RWPE2 (cell line): Measurements from ENCODE around the gene CCDC149.

ENCODE experiments used
- ATAC-seq: fragments of 200-7000 bp; cut with Tn5 transposase; 3 replicates; pipeline ENCODE4 v1.9.1; 2021; ENCODE audit warnings: low read depth
- DNase-seq: peaks from one replicate; pipeline ENCODE4 v3.0.0-alpha.2; 2020; ENCODE audit warnings: low spot score
- H3K27ac ChIP-seq: fragments of 450-650 bp; 2 replicates; pipeline ENCODE4 v1.5.1; 2017; ENCODE audit warnings: mild to moderate bottlenecking; ENCODE audit not compliant: poor library complexity, severe bottlenecking
- H3K27me3 ChIP-seq: fragments of 250-450 bp; sonication (Bioruptor Pico); 2 replicates; pipeline ENCODE4 v1.5.1; 2021; ENCODE audit warnings: mild to moderate bottlenecking, moderate library complexity; ENCODE audit not compliant: insufficient read depth, poor library complexity, severe bottlenecking
- H3K36me3 ChIP-seq: fragments of 250-450 bp; sonication (Bioruptor Pico); 2 replicates; pipeline ENCODE4 v1.5.1; 2020; ENCODE audit warnings: low read depth, mild to moderate bottlenecking, moderate library complexity
- H3K4me1 ChIP-seq: fragments of 250-450 bp; sonication (Bioruptor Pico); 2 replicates; pipeline ENCODE4 v1.5.1; 2021; ENCODE audit warnings: mild to moderate bottlenecking, moderate library complexity; ENCODE audit not compliant: insufficient read depth, poor library complexity, severe bottlenecking
- H3K4me3 ChIP-seq: fragments of 250-450 bp; sonication (Bioruptor Pico); 2 replicates; pipeline ENCODE4 v1.5.1; 2021; ENCODE audit warnings: mild to moderate bottlenecking, moderate library complexity; ENCODE audit not compliant: severe bottlenecking
- H3K9me3 ChIP-seq: fragments of 250-450 bp; sonication (Bioruptor Pico); 2 replicates; pipeline ENCODE4 v1.5.1; 2021; ENCODE audit warnings: mild to moderate bottlenecking, moderate library complexity; ENCODE audit not compliant: severe bottlenecking
- TF ChIP-seq, protein P1 (sequence below): fragments of 450-650 bp; IDR thresholded peaks from one replicate; pipeline ENCODE4 v1.5.1; 2017; ENCODE audit warnings: mild to moderate bottlenecking, moderate library complexity; ENCODE audit not compliant: poor library complexity, severe bottlenecking

CCDC149 gene

DNA sequence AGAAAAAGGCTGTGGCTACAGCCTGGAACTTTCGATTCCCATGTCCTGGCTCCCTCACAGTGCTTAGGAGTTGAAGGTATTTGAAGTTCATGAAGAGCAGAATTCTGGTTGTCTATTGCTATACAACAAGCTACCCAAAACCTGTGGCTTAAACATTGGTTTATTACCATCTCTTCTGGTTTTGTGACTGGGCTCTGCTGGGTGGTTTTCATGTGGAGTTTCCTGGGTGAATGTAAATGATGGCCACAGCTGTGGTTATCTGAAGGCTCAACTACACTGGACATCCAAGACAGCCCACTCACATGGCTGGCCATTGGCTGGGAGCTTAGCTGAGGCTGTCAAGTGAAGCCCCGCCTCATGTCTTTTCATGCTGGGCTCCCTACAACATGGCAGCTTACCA lies 7.2 kb upstream of the CCDC149 start:
- TF ChIP-seq, protein P1, sequence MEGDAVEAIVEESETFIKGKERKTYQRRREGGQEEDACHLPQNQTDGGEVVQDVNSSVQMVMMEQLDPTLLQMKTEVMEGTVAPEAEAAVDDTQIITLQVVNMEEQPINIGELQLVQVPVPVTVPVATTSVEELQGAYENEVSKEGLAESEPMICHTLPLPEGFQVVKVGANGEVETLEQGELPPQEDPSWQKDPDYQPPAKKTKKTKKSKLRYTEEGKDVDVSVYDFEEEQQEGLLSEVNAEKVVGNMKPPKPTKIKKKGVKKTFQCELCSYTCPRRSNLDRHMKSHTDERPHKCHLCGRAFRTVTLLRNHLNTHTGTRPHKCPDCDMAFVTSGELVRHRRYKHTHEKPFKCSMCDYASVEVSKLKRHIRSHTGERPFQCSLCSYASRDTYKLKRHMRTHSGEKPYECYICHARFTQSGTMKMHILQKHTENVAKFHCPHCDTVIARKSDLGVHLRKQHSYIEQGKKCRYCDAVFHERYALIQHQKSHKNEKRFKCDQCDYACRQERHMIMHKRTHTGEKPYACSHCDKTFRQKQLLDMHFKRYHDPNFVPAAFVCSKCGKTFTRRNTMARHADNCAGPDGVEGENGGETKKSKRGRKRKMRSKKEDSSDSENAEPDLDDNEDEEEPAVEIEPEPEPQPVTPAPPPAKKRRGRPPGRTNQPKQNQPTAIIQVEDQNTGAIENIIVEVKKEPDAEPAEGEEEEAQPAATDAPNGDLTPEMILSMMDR = no peak
- Histone ChIP-seq H3K4me1 (no peaks in the 10 kb centered on the region), H3K9me3 (no peaks in the 10 kb centered on the region), H3K27ac (no peak overlapping the region), H3K27me3 (no peaks in the 10 kb centered on the region), H3K4me3 (no peak overlapping the region), H3K36me3 (no peaks in the 10 kb centered on the region)
- DNase-seq (no peak), ATAC-seq (no peak)

- Histone ChIP-seq H3K4me1 (no peaks in the 10 kb centered on the region), H3K4me3 (no peak overlapping the region), H3K9me3 (no peaks in the 10 kb centered on the region), H3K36me3 (no peaks in the 10 kb centered on the region), H3K27ac (no peak overlapping the region), H3K27me3 (no peaks in the 10 kb centered on the region)
- TF ChIP-seq, protein P1 = no peak
- DNase-seq = no peak
- no peak for ATAC-seq
Measured at GRCh38 chr4:24917076-24917856, 4.4 kb upstream of the CCDC149 start.

DNA sequence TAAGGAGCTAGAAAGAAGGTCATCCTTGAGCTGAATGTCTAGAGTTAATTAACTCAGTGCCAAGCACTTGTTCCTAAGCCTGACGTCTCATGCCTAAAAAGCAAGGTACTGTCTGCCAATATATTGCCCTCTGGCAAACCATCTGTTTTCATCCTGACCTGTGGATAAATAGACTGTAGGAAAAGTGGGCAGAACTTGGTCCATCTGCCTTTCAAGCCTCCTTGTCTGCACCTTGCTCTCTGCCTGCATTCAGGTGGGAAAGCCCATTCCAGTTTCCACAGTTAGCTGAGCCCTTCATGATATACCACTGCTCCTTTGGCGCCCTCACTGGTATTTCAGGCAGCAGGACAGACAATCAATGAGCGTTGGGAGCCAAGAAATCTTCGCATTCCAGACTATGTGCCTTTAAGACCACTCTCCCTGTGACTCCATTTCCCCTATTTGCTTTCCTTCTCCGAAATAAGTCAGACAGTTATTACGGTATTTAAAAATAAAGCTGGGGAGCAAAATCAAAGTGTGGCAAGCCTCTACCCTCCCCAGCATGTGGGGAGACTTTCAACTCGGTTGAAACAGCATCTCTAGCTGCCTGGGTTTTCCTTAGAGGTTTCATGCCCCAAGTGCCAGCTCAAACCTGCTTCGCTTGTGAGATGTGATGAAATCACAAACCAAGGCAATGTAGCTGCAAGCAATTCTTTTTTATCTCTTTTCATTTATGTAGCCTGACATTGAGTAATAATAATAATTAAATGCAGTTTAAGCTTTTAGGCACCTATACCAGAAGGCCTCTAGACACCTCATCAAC lies 2.5 kb upstream of the CCDC149 start:
- ATAC-seq (no peak), DNase-seq (no peak)
- H3K36me3 ChIP-seq = no peaks in the 10 kb centered on the region
- TF ChIP-seq, protein P1 = no peak
- no peaks in the 10 kb centered on the region for H3K9me3 ChIP-seq
- H3K27ac ChIP-seq = no peak overlapping the region
- H3K27me3 ChIP-seq = no peaks in the 10 kb centered on the region
- H3K4me3 ChIP-seq = no peak overlapping the region
- no peaks in the 10 kb centered on the region for H3K4me1 ChIP-seq

GRCh38 chr4:24914460-24914859 lies 1.6 kb upstream of the CCDC149 start:
- no peaks in the 10 kb centered on the region for H3K9me3 ChIP-seq
- no peaks in the 10 kb centered on the region for H3K36me3 ChIP-seq
- H3K27ac ChIP-seq = no peak overlapping the region
- ATAC-seq (no peak), DNase-seq (no peak)
- TF ChIP-seq, protein P1 = no peak
- H3K4me1 ChIP-seq = no peaks in the 10 kb centered on the region
- H3K27me3 ChIP-seq = no peaks in the 10 kb centered on the region
- no peak overlapping the region for H3K4me3 ChIP-seq

GRCh38 chr4:24913119-24913485 lies 260 bp upstream of the CCDC149 start:
- H3K27me3 ChIP-seq = no peaks in the 10 kb centered on the region
- H3K27ac ChIP-seq = peak overlapping the region; percentile 15
- H3K36me3 ChIP-seq = no peaks in the 10 kb centered on the region
- DNase-seq (no peak), ATAC-seq (no peak)
- H3K4me1 ChIP-seq = no peaks in the 10 kb centered on the region
- TF ChIP-seq, protein P1 = no peak
- no peaks in the 10 kb centered on the region for H3K9me3 ChIP-seq
- peak overlapping the region; percentile 97 for H3K4me3 ChIP-seq
